Activated B cell treated with CpG ODN at 0.5 μM for 24 hours (primary cell): Measurements from ENCODE around the gene RNF31. TPM values are rescaled to one million over a fixed set of nuclear protein-coding genes. Genes with fewer than 3 reads are reported as not detected.

Experiments
- ATAC-seq: fragments of 200-7000 bp; cut with Tn5 transposase; one replicate; pipeline ENCODE4 v1.10.0; 2021; ENCODE audit warnings: low read depth, mild to moderate bottlenecking, moderate library complexity
- CTCF ChIA-PET: fragments of 350-600 bp; sonication (Branson Sonifier 250); formaldehyde crosslinking; loops from one replicate; lab custom pipeline; 2021; ENCODE audit warnings: antibody characterized with exemption; lab: Charles Lee
- POLR2A ChIA-PET: fragments of 350-600 bp; sonication (Branson Sonifier 250); formaldehyde crosslinking; loops from one replicate; lab custom pipeline; 2021; ENCODE audit warnings: antibody characterized with exemption; lab: Charles Lee
- DNase-seq: peaks from one replicate; pipeline ENCODE4 v3.0.0; 2022
- H3K27ac Mint-ChIP-seq: one replicate; pipeline ENCODE4 v1.8.0; 2020; ENCODE audit warnings: mixed read lengths
- H3K27me3 Mint-ChIP-seq: one replicate; pipeline ENCODE4 v1.8.0; 2021; ENCODE audit warnings: mixed read lengths
- H3K36me3 Mint-ChIP-seq: one replicate; pipeline ENCODE4 v1.8.0; 2021; ENCODE audit warnings: low read depth, mixed read lengths
- H3K4me1 Mint-ChIP-seq: one replicate; pipeline ENCODE4 v1.8.0; 2021; ENCODE audit warnings: mixed read lengths
- H3K4me3 Mint-ChIP-seq: one replicate; pipeline ENCODE4 v1.8.0; 2020; ENCODE audit warnings: mild to moderate bottlenecking, mixed read lengths
- H3K9me3 Mint-ChIP-seq: one replicate; pipeline ENCODE4 v1.8.0; 2020; ENCODE audit warnings: mixed read lengths
- intact Hi-C: fragments of 100-400 bp; cut with micrococcal nuclease; formaldehyde crosslinking; loops from one replicate; pipeline ENCODE4 v1.15.1; 2024
- total RNA-seq: library from RNA; stranded (reverse); gene quantifications from 2 replicates; pipeline ENCODE4 v1.2.3, GENCODE V29; 2022
- TF ChIP-seq, protein P1 (sequence below): fragments of 200-600 bp; IDR thresholded peaks from one replicate; pipeline ENCODE4 v1.8.0; 2022; ENCODE audit warnings: antibody characterized with exemption, mild to moderate bottlenecking

The RNF31 gene
- total RNA-seq, 1 donor from 2014 or later = 99.8 TPM

- peak; percentile 52 for ATAC-seq
- TF ChIP-seq, protein P1, sequence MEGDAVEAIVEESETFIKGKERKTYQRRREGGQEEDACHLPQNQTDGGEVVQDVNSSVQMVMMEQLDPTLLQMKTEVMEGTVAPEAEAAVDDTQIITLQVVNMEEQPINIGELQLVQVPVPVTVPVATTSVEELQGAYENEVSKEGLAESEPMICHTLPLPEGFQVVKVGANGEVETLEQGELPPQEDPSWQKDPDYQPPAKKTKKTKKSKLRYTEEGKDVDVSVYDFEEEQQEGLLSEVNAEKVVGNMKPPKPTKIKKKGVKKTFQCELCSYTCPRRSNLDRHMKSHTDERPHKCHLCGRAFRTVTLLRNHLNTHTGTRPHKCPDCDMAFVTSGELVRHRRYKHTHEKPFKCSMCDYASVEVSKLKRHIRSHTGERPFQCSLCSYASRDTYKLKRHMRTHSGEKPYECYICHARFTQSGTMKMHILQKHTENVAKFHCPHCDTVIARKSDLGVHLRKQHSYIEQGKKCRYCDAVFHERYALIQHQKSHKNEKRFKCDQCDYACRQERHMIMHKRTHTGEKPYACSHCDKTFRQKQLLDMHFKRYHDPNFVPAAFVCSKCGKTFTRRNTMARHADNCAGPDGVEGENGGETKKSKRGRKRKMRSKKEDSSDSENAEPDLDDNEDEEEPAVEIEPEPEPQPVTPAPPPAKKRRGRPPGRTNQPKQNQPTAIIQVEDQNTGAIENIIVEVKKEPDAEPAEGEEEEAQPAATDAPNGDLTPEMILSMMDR = no peak
- no peak for DNase-seq
- Mint-ChIP-seq H3K9me3 (peaks cover 6% of the 10 kb centered on the region), H3K4me3 (no peak overlapping the region), H3K4me1 (peaks cover 37% of the 10 kb centered on the region), H3K27me3 (no peaks in the 10 kb centered on the region), H3K36me3 (peaks cover 81% of the 10 kb centered on the region), H3K27ac (peak overlapping the region; percentile 57)
- ChIA-PET POLR2A (interaction anchor here (0.6 to 1.6 kb wide), 4 partner anchors 9 to 73 kb away, joined by 3 to 9 read pairs (median 4); partner anchors contain the start of genes MDP1 and TM9SF1), CTCF (no interaction called here)
- intact Hi-C loops = no loop called here
These were observed 59.8 kb downstream of the RNF31 start for GRCh38 chr14:24207104-24207551.

DNA sequence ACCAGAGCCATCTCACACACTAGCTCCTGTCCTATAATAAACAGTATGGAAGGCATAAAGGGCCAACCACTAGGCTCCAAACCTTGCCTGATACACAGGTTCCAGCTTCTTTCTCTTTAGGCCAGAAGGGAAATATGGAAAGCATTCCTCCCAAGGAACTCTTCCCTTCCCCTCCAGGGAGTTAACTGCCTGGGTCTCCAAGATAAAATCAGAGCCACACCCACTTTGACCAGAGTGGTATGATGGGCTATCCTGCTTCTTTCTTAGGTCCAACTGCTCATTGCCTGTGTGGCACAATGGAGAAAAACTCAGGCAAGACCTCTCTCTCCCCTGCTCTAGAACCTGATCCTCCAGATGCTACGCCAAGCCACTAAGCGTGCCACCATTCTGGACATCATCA is 60.3 kb downstream of the RNF31 start:
- no peak for ATAC-seq
- H3K27me3 Mint-ChIP-seq = no peaks in the 10 kb centered on the region

More for the DNA sequence above, 60.3 kb downstream of the RNF31 start:
- Mint-ChIP-seq H3K27ac (peak overlapping the region; percentile 57), H3K4me3 (no peak overlapping the region), H3K9me3 (peaks cover 4% of the 10 kb centered on the region), H3K36me3 (peaks cover 76% of the 10 kb centered on the region), H3K4me1 (peaks cover 41% of the 10 kb centered on the region)
- intact Hi-C loops = no loop called here
- ChIA-PET POLR2A (interaction anchor here (0.9 to 1.6 kb wide), 3 partner anchors 8 to 72 kb away, joined by 3 to 9 read pairs (median 5); partner anchors contain the start of gene MDP1), CTCF (no interaction called here)
- no peak for DNase-seq
- TF ChIP-seq, protein P1 = no peak

Other genes with a start within 250 kb of the RNF31 start
- 15.8 and 16.1 TPM in 2 replicates for gene DHRS4, start 193.7 kb upstream of the RNF31 start, total RNA-seq
- 12.7 and 17.9 TPM in 2 replicates for gene DHRS4L2, start 158.6 kb upstream of the RNF31 start, total RNA-seq
- gene CARMIL3, start 95.5 kb upstream of the RNF31 start, total RNA-seq = 3.5 and 3.9 TPM in 2 replicates
- 0.09 TPM in 1 of 2 replicates, not detected in the other for gene CPNE6, start 75.9 kb upstream of the RNF31 start, total RNA-seq
- gene PCK2, start 53.2 kb upstream of the RNF31 start, total RNA-seq = 82.1 and 102 TPM in 2 replicates
- 84.3 and 86.5 TPM in 2 replicates for gene DCAF11, start 32.7 kb upstream of the RNF31 start, total RNA-seq
- gene NRL, start 32.5 kb upstream of the RNF31 start, total RNA-seq = 5.4 and 5.5 TPM in 2 replicates
- 2.3 and 2.4 TPM in 2 replicates for gene FITM1, start 16.8 kb upstream of the RNF31 start, total RNA-seq
- 406 and 449 TPM in 2 replicates for gene PSME1, start 11.3 kb upstream of the RNF31 start, total RNA-seq
- 22.5 and 22.6 TPM in 2 replicates for gene EMC9, start 5.9 kb upstream of the RNF31 start, total RNA-seq
- gene PSME2, start 888 bp upstream of the RNF31 start, total RNA-seq = 285 and 312 TPM in 2 replicates
- 221 and 229 TPM in 2 replicates for gene IRF9, start 13.8 kb downstream of the RNF31 start, total RNA-seq
- gene REC8, start 24.6 kb downstream of the RNF31 start, total RNA-seq = 27.0 and 35.3 TPM in 2 replicates
- 76.4 and 80.3 TPM in 2 replicates for gene IPO4, start 41.3 kb downstream of the RNF31 start, total RNA-seq
- 24.5 and 26.3 TPM in 2 replicates for gene TM9SF1, start 47.9 kb downstream of the RNF31 start, total RNA-seq
- 0.66 and 0.98 TPM in 2 replicates for gene TSSK4, start 58.2 kb downstream of the RNF31 start, total RNA-seq
- 88.5 and 117 TPM in 2 replicates for gene CHMP4A, start 66.0 kb downstream of the RNF31 start, total RNA-seq
- gene MDP1, start 68.6 kb downstream of the RNF31 start, total RNA-seq = 12.7 and 16.3 TPM in 2 replicates
- 129 and 149 TPM in 2 replicates for gene NEDD8, start 84.9 kb downstream of the RNF31 start, total RNA-seq
- 43.8 and 50.2 TPM in 2 replicates for gene GMPR2, start 85.4 kb downstream of the RNF31 start, total RNA-seq
- 197 and 205 TPM in 2 replicates for gene TINF2, start 95.1 kb downstream of the RNF31 start, total RNA-seq
- 6.4 and 6.5 TPM in 2 replicates for gene TGM1, start 115.7 kb downstream of the RNF31 start, total RNA-seq
- 53.6 and 70.5 TPM in 2 replicates for gene RABGGTA, start 124.1 kb downstream of the RNF31 start, total RNA-seq
- 32.5 and 33.9 TPM in 2 replicates for gene DHRS1, start 152.3 kb downstream of the RNF31 start, total RNA-seq
- 30.5 and 36.4 TPM in 2 replicates for gene NOP9, start 152.4 kb downstream of the RNF31 start, total RNA-seq
- gene CIDEB, start 160.5 kb downstream of the RNF31 start, total RNA-seq = 9.2 and 9.4 TPM in 2 replicates
- 7.7 and 9.1 TPM in 2 replicates for gene LTB4R2, start 162.6 kb downstream of the RNF31 start, total RNA-seq
- gene LTB4R, start 164.0 kb downstream of the RNF31 start, total RNA-seq = 8.2 and 8.6 TPM in 2 replicates
- gene ADCY4, start 187.6 kb downstream of the RNF31 start, total RNA-seq = 2.3 and 2.4 TPM in 2 replicates
- gene RIPK3, start 192.5 kb downstream of the RNF31 start, total RNA-seq = 38.9 and 39.2 TPM in 2 replicates
- gene NFATC4, start 220.7 kb downstream of the RNF31 start, total RNA-seq = 9.4 and 11.2 TPM in 2 replicates